GM12801 (cell line): ENCODE measurements around the gene RSPH6A.

Experiments
- CTCF ChIP-seq: IDR thresholded peaks from one replicate; pipeline ENCODE4 v1.5.1; 2011; ENCODE audit warnings: control low read depth; ENCODE audit not compliant: insufficient read length; ENCODE audit errors: extremely low read depth

RSPH6A gene

GRCh38 chr19:45777395-45777961 lies 37.6 kb downstream of the RSPH6A start:
- TF ChIP-seq CTCF, result no peak

- TF ChIP-seq CTCF, result no peak
These were observed 40.3 kb downstream of the RSPH6A start for GRCh38 chr19:45774765-45775164.

GRCh38 chr19:45773384-45773783 lies 41.7 kb downstream of the RSPH6A start:
- no peak for TF ChIP-seq CTCF

GRCh38 chr19:45772912-45773311 lies 42.2 kb downstream of the RSPH6A start:
- TF ChIP-seq CTCF, result no peak

GRCh38 chr19:45772130-45772840 lies 42.8 kb downstream of the RSPH6A start:
- TF ChIP-seq CTCF, result no peak

GRCh38 chr19:45771311-45771933 lies 43.7 kb downstream of the RSPH6A start:
- no peak for TF ChIP-seq CTCF

- no peak for TF ChIP-seq CTCF
These were observed 44.7 kb downstream of the RSPH6A start for GRCh38 chr19:45770192-45771101.
